HG03432 (cell line): ENCODE measurements around the gene RNF114.
"Not testable (repeated sequence)": the region's sequence is repeated elsewhere in the genome, so short reads cannot be mapped to it uniquely, and the experiment has no call there.

Experiments used
- ATAC-seq: cut with Tn5 transposase; IDR thresholded peaks from one replicate; pipeline ENCODE4 v1.9.1; 2021; ENCODE audit warnings: mild to moderate bottlenecking, moderate library complexity; ENCODE audit not compliant: unreplicated experiment

Gene RNF114

DNA sequence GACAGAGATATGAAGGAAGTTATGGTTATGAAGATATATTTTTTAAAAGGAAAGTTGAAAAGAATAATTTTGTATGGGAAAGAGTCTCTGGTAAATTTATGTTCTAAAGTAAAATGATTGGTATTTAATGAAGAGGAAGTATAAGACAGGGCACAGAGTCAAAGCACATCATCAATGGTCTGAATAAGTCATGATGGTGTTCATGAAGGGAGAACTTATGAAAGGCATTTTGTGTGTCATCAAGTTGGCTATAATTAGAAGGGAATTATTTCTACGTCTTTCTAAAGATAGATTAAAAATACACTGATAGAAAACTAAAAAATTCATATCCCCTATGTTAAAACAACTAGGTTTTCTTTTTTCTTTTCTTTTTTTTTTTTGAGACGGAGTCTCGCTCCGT, 25.2 kb downstream of the RNF114 start:
- no peak for ATAC-seq

- no peak for ATAC-seq
These were observed 29.0 kb downstream of the RNF114 start for GRCh38 chr20:49964964-49965780.

DNA sequence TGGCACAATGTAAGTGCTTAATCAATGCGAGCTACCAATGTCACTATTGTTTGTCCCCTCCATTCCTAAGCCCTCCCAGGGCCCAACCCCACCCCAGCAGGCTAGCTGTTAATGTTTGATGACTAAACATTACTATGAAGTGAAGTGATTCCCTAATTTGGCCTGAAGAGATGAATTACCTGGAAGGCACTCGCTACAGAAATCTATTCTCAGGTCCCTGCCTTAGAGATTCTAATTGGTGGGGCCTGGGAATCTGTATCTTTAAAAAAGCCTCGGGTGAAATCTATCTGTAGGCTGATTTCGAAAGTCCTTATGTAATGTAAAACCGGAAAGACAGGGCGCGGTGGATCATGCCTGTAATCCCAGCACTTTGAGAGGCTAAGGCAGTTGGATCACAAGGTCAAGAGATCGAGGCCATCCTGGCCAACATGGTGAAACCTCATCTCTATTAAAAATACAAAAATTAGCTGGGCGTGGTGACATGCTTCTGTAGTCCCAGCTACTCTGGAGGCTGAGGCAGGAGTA, 29.6 kb downstream of the RNF114 start:
- ATAC-seq, result no peak

- ATAC-seq, result no peak
These were observed 30.7 kb downstream of the RNF114 start for GRCh38 chr20:49966861-49967260.

DNA sequence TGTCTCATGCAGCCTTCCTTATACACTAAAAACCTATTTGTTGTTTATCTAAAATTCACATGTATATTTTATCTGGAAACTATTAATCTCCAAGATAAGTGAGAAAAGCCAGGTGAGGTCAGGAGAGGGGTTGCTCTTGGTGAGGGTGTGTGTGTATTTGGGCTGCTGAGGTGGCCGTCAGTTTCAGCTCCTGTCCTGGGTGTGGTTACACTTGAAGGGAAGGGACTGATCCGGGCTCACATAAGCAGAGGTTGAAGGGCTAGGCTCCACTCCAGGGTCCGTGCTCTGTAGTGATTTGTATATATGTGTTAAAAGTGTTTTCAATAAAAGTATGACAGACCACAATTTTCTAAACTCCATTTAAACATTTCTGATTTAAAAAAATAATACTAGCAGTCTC, 33.0 kb downstream of the RNF114 start:
- no peak for ATAC-seq

DNA sequence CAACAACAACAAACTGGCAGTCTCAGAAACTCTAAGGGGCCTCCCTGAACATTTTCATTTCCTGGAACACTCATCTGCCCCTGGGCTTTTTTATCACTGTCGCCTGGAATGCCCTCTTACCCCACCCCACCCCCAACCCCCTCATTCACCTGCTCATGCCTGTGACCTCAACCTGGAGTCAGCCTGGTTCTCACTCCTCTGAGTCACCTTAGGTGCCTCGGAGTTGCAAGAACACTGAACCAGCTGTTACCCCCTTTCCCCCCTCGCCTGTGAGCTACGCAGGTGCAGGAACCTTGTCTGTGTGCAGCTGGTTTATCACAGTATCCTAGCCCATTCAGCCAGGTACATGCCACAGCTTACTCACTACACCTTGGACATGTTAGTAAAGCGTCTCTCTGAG, 33.7 kb downstream of the RNF114 start:
- ATAC-seq, result no peak

GRCh38 chr20:49970498-49970897, 34.3 kb downstream of the RNF114 start:
- ATAC-seq, result no peak

DNA sequence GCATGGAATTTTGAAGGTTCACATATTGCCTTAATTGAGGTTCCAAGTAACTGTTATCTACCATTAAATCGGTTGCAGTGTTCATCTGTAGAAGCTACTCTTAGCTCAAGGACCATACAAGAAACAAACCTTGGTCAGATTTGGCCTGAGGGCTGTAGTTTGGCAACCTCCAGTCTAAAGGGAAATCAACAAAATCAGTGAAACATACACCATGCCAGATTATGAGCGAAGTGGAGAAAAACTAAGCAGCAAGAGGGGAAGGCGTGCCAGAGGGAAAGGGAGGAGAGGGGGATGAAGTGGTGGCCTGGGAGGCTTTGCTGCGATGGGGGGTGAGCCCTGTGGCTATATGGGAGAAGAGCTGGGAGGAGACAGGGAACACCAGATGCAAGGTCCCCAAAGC, 37.8 kb downstream of the RNF114 start:
- no peak for ATAC-seq

DNA sequence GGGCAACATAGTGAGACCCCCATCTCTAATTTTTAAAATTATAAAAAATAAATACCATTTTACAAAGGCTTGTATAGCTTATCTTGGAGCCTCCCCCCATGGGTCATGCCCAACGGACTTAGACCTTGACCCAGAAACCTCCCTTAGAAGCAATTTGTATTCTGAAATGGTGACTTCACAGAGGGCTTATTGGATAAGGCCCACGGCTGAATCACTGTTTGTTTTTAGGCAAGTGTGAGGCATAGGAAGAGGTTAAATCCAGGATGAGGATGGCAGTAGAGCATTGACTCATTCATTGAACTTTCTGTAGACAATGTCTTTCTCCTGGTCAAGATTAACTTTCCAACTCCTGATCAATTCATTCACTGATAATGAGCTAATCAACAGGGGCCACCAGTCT, 40.3 kb downstream of the RNF114 start:
- no peak for ATAC-seq

- not testable (repeated sequence) for ATAC-seq
These were observed 41.5 kb downstream of the RNF114 start for GRCh38 chr20:49977740-49978139.

GRCh38 chr20:49978685-49979029, 42.5 kb downstream of the RNF114 start:
- ATAC-seq, result no peak

GRCh38 chr20:49979030-49979832, 43.0 kb downstream of the RNF114 start:
- ATAC-seq, result peak; percentile 34

DNA sequence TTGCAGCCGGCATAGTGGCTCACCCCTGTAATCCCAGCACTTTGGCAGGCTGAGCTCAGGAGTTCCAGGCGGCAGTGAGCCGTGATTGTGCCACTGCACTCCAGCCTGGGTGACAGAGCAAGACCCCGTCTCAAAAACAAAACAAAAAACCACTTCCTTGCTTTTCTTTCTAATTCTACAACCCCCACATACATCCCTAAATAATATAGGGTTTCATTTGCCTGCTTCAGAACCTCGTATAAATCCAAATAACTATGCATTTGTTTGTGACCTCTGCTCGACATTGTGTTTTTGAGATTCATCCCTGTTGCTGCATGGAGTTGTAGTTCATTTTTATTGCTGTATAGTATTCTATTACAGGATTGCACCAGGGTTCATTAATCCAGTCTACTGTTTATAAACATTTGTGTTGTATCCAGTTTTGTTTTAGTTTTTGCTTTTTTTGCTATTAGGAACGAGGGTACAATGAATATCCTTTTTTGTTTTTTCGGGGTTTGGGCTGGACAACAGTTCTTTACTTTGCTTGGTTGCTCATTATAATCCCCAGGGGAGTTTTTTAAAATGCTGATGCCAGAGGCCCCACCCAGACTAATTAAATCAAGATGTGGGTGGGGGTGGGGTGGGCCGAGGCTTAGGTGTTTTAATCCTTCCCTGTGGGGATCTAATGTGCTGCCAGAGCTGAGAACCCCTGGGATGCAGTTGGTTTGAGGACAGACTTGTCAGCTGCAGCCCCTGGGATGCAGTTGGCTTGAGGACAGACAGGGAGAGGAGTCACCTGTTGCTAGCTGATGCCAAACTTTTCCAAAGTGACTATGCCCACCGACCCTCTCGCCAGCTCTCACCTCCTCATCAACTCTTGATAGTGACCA, 44.2 kb downstream of the RNF114 start:
- no peak for ATAC-seq

- ATAC-seq, result no peak
These were observed 45.2 kb downstream of the RNF114 start for GRCh38 chr20:49981218-49982071.

DNA sequence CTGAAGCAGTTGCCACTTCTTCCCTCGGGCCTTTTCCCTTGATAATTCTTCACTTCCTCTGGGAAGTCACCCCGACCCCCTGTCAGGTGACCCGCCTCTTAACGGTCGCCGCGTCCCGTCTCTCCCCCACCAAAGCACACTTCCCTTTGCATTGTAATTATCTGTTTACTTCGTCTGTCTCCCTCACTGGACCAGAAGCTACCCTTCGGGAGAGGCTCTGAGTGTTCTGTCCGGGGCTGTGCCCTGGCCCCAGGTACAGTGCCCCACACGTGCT, 45.8 kb downstream of the RNF114 start:
- no peak for ATAC-seq

DNA sequence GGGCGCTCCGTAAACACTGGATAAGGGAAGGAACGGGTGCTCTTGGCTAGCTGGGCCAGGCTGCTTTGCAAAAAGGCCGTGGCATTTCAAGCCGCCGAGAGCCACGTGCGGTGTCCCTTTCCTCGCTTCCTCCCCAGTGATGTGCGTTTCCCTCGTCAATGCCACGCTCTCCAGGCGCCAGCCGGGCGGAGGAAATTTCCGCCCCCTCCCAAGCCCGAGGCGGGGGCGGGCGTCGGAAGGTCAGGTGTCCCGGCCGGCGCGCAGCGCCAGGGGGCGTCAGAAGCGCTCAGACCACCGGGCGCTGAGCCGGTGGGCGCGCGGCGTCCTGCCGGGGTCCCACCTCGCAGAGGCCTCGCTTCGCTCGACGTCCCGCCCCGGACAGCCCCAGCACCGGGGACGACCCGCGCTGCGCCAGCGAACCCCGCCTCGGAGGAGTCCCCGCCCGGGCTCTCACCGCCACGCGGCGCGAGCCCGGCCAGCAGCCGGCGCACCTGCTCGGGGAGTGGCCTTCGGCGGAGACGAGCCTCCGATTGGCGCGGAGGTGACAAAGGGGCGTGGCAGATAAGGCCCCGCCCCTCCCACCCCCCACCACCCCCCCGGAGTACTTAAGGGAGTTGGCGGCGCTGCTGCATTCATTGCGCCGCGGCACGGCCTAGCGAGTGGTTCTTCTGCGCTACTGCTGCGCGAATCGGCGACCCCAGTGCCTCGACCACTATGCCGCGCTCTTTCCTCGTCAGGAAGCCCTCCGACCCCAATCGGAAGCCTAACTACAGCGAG, 46.3 kb downstream of the RNF114 start, which contains the start of gene SNAI1:
TSS of gene SNAI1 (plus strand) at position 635 of the 777 bp plus-strand sequence. CDS start at position 715, 80 bp downstream.
- peak; percentile 77 for ATAC-seq

- no peak for ATAC-seq
These were observed 47.1 kb downstream of the RNF114 start for GRCh38 chr20:49983123-49983847.

GRCh38 chr20:49983848-49984408, 47.7 kb downstream of the RNF114 start:
- ATAC-seq, result no peak
